ENCODE measurements around the gene CSNK1G2.

CSNK1G2 gene

DNA sequence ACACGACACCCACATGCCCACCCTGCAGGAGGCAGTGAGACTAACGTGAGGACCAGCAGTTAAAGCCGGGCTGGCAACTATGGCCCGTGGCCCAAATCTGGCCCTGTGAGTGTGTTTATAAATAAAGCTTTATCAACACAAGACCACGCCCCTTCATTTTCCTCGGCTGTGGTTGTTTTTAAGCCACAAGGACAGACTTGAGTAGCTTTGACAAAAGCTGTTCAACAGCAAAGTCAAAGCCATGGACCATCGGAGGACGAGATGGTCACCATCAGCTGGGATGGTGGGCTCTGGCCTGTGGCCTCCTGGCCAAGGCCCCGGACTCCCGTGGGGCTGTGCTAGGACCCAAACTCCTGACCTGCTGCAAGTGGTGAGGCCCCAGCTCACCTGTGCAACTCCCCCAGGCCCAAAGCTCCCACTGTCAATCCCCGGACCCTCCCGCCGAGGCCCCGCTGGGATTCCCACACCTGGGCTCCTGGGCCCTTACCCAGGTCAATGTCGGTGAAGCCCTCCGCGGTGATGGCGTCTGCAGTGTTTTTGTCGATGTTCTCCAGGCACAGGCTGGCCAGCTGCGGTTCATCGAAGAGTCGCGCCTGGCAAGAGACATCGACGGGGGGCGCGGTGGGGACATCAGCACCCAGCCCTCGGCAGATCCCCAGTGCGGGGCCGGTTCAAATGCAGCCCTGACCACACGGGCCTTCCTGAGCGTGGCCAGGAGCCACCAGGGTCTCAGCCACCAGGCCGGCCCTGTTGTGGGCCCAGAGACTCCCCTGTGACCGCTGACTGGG is 49.5 kb downstream of the CSNK1G2 start:
- no peak for ATAC-seq
- TF ChIP-seq ISL1 (CRISPR knock-in tag; IDR thresholded peaks at IDR 0.05) (no peak), ARNTL (CRISPR knock-in tag; IDR thresholded peaks at IDR 0.05; ENCODE audit: borderline replicate concordance, low read depth) (no peak), BACH2 (CRISPR knock-in tag; IDR thresholded peaks at IDR 0.05; ENCODE audit: borderline replicate concordance) (no peak), RARB (CRISPR knock-in tag; IDR thresholded peaks at IDR 0.05) (no peak), PATZ1 (CRISPR knock-in tag; IDR thresholded peaks at IDR 0.05; ENCODE audit: borderline replicate concordance) (no peak), ZFP3 (CRISPR knock-in tag; IDR thresholded peaks at IDR 0.05) (no peak), PPARA (CRISPR knock-in tag; IDR thresholded peaks at IDR 0.05; ENCODE audit: borderline replicate concordance) (no peak), ZC3H10 (CRISPR knock-in tag; IDR thresholded peaks at IDR 0.05) (no peak), ZNF565 (CRISPR knock-in tag; conservative IDR thresholded peaks at IDR 0.05; ENCODE audit: low read depth) (no peak), OSR1 (CRISPR knock-in tag; IDR thresholded peaks at IDR 0.05) (no peak), CSDC2 (CRISPR knock-in tag; IDR thresholded peaks at IDR 0.05) (no peak), ZFP30 (CRISPR knock-in tag; IDR thresholded peaks at IDR 0.05) (no peak), SNAI2 (CRISPR knock-in tag; IDR thresholded peaks at IDR 0.05) (no peak)
- TF ChIP-seq, protein P1, sequence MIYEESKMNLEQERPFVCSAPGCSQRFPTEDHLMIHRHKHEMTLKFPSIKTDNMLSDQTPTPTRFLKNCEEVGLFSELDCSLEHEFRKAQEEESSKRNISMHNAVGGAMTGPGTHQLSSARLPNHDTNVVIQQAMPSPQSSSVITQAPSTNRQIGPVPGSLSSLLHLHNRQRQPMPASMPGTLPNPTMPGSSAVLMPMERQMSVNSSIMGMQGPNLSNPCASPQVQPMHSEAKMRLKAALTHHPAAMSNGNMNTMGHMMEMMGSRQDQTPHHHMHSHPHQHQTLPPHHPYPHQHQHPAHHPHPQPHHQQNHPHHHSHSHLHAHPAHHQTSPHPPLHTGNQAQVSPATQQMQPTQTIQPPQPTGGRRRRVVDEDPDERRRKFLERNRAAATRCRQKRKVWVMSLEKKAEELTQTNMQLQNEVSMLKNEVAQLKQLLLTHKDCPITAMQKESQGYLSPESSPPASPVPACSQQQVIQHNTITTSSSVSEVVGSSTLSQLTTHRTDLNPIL (CRISPR knock-in tag; IDR thresholded peaks at IDR 0.05; ENCODE audit: low read depth) = no peak
- TF ChIP-seq, protein P2, sequence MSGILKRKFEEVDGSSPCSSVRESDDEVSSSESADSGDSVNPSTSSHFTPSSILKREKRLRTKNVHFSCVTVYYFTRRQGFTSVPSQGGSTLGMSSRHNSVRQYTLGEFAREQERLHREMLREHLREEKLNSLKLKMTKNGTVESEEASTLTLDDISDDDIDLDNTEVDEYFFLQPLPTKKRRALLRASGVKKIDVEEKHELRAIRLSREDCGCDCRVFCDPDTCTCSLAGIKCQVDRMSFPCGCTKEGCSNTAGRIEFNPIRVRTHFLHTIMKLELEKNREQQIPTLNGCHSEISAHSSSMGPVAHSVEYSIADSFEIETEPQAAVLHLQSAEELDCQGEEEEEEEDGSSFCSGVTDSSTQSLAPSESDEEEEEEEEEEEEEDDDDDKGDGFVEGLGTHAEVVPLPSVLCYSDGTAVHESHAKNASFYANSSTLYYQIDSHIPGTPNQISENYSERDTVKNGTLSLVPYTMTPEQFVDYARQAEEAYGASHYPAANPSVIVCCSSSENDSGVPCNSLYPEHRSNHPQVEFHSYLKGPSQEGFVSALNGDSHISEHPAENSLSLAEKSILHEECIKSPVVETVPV (CRISPR knock-in tag; IDR thresholded peaks at IDR 0.05) = no peak
- TF ChIP-seq, protein P3, sequence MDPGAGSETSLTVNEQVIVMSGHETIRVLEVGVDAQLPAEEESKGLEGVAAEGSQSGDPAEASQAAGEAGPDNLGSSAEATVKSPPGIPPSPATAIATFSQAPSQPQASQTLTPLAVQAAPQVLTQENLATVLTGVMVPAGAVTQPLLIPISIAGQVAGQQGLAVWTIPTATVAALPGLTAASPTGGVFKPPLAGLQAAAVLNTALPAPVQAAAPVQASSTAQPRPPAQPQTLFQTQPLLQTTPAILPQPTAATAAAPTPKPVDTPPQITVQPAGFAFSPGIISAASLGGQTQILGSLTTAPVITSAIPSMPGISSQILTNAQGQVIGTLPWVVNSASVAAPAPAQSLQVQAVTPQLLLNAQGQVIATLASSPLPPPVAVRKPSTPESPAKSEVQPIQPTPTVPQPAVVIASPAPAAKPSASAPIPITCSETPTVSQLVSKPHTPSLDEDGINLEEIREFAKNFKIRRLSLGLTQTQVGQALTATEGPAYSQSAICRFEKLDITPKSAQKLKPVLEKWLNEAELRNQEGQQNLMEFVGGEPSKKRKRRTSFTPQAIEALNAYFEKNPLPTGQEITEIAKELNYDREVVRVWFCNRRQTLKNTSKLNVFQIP (CRISPR knock-in tag; IDR thresholded peaks at IDR 0.05; ENCODE audit: borderline replicate concordance, low read depth) = no peak

GRCh38 chr19:1991018-1991913 is 50.3 kb downstream of the CSNK1G2 start:
- TF ChIP-seq, protein P4, sequence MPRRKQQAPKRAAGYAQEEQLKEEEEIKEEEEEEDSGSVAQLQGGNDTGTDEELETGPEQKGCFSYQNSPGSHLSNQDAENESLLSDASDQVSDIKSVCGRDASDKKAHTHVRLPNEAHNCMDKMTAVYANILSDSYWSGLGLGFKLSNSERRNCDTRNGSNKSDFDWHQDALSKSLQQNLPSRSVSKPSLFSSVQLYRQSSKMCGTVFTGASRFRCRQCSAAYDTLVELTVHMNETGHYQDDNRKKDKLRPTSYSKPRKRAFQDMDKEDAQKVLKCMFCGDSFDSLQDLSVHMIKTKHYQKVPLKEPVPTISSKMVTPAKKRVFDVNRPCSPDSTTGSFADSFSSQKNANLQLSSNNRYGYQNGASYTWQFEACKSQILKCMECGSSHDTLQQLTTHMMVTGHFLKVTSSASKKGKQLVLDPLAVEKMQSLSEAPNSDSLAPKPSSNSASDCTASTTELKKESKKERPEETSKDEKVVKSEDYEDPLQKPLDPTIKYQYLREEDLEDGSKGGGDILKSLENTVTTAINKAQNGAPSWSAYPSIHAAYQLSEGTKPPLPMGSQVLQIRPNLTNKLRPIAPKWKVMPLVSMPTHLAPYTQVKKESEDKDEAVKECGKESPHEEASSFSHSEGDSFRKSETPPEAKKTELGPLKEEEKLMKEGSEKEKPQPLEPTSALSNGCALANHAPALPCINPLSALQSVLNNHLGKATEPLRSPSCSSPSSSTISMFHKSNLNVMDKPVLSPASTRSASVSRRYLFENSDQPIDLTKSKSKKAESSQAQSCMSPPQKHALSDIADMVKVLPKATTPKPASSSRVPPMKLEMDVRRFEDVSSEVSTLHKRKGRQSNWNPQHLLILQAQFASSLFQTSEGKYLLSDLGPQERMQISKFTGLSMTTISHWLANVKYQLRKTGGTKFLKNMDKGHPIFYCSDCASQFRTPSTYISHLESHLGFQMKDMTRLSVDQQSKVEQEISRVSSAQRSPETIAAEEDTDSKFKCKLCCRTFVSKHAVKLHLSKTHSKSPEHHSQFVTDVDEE (CRISPR knock-in tag; IDR thresholded peaks at IDR 0.05) = no peak
- TF ChIP-seq PPARA (CRISPR knock-in tag; IDR thresholded peaks at IDR 0.05; ENCODE audit: borderline replicate concordance) (no peak), BACH2 (CRISPR knock-in tag; IDR thresholded peaks at IDR 0.05; ENCODE audit: borderline replicate concordance) (no peak), ESRRG (CRISPR knock-in tag; IDR thresholded peaks at IDR 0.05) (no peak)
- TF ChIP-seq, protein P1 (CRISPR knock-in tag; IDR thresholded peaks at IDR 0.05; ENCODE audit: low read depth) = no peak
- no peak for ATAC-seq

Data from SK-N-SH treated with all-trans-retinoic acid at 6 μM for 48 hours (cell line).